Left ventricle myocardium inferior (tissue), 1 donor: Measurements from ENCODE around the gene GPR137C. TPM values are rescaled to one million over a fixed set of nuclear protein-coding genes. Genes with fewer than 3 reads are reported as not detected.

Experiments used
- DNase-seq: peaks from one replicate; pipeline ENCODE4 v3.0.0-alpha.2; 2020
- H3K27ac ChIP-seq: fragments of 200-600 bp; replicated peaks from 2 replicates; pipeline ENCODE4 v1.8.0; 2021
- H3K27me3 ChIP-seq: fragments of 200-600 bp; 2 replicates; pipeline ENCODE4 v1.8.0; 2021; ENCODE audit warnings: low read depth
- H3K36me3 ChIP-seq: fragments of 200-600 bp; 2 replicates; pipeline ENCODE4 v1.8.0; 2021
- H3K4me1 ChIP-seq: fragments of 200-600 bp; 2 replicates; pipeline ENCODE4 v1.8.0; 2021
- H3K4me3 ChIP-seq: fragments of 200-600 bp; 2 replicates; pipeline ENCODE4 v1.8.0; 2021; ENCODE audit warnings: mild to moderate bottlenecking, moderate library complexity
- H3K9me3 ChIP-seq: fragments of 200-600 bp; replicated peaks from 2 replicates; pipeline ENCODE4 v1.8.0; 2021
- intact Hi-C: fragments of 100-400 bp; cut with micrococcal nuclease; formaldehyde crosslinking; loops from one replicate; pipeline ENCODE4 v1.11.0; 2022
- long read RNA-seq: library from polyadenylated mRNA; unstranded; transcript quantifications from one replicate; pipeline ENCODE4 v2.0.0, GENCODE V29; 2021
- total RNA-seq: library from RNA; stranded (reverse); fragmentation: NEBNext Ultra II Directional; extraction: Animal tissue kit (Norgen Biotek cat#: 25700); gene quantifications from one replicate; pipeline ENCODE4 v1.2.1, GENCODE V29; 2021
- TF ChIP-seq, protein P1 (sequence below): fragments of 200-600 bp; IDR thresholded peaks from 2 replicates; pipeline ENCODE4 v1.8.0; 2021; ENCODE audit warnings: antibody characterized with exemption, mild to moderate bottlenecking, borderline replicate concordance
- donor health status: DM: no; HTN: yes; CAD: no; lungs with severe emphysema.

Gene GPR137C, protein sequence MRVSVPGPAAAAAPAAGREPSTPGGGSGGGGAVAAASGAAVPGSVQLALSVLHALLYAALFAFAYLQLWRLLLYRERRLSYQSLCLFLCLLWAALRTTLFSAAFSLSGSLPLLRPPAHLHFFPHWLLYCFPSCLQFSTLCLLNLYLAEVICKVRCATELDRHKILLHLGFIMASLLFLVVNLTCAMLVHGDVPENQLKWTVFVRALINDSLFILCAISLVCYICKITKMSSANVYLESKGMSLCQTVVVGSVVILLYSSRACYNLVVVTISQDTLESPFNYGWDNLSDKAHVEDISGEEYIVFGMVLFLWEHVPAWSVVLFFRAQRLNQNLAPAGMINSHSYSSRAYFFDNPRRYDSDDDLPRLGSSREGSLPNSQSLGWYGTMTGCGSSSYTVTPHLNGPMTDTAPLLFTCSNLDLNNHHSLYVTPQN
- 1.2 TPM for total RNA-seq
- long read RNA-seq, partial matches to known transcripts, result 0 of 1 reads
- long read RNA-seq, other reads (novel, unspliced or antisense), result 1 of 1 reads

DNA sequence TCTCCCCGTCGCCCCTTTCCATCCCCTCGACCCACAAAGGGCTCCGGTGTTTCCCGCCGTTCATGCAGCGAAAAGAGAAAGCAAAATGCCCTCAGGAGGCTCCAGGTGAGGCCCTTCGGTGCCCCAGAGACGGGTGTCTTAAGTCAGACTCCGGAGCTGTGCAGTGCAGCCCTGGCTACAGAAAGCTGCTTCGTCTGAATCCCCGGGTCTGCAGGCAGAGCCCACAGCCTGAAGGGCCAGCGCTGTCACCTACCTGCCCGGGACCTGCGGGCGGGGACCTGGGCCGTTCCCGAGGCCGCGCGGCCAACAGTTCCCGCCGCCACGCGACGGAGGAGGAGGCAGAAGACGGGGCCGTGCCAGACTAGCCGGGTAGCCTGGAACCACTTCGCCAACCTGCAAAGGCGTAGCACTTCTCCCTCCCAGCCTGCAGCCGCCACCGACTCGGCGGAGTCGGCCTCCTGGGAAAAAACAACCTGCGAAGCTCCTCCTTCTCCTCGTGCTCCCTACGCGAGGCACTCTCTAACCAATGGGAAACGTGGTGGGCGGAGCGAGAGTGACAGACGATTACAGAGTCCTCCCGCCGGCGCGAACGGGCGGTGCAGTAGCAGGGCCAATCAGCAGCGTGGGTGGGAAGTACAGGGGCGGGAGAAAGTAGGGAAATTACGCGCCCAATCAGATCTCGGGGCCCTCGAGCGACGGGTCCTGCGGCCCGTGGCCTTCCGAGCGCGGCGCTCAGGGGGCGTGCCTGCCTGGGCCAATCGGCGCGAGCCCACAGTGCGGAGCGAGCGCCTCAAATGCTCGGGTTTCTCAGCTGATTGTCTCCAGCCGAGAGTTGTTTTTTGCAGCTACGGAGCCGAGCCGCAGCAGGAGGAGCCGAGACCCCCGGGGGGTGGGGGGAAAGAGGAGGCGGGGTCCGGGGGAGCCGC lies at the start of gene GPR137C, which contains the start of gene TXNDC16:
GPR137C (plus strand) TSS at position 774 of the 926 bp plus-strand sequence. CDS start 312 bp downstream, outside the sequence.
TXNDC16 (minus strand) TSS at position 443 of the 926 bp plus-strand sequence. CDS start 8,948 bp downstream, outside the sequence.
- H3K27me3 ChIP-seq, result no peaks in the 10 kb centered on the region
- no peaks in the 10 kb centered on the region for H3K9me3 ChIP-seq
- peaks cover 40% of the 10 kb centered on the region for H3K4me1 ChIP-seq
- peak within 1 kb of the TSS; percentile 95 for H3K4me3 ChIP-seq
- intact Hi-C loops, result no loop called here
- H3K36me3 ChIP-seq, result no peaks in the 10 kb centered on the region
- H3K27ac ChIP-seq, result peak within 1 kb of the TSS; percentile 89
- TF ChIP-seq, protein P1, sequence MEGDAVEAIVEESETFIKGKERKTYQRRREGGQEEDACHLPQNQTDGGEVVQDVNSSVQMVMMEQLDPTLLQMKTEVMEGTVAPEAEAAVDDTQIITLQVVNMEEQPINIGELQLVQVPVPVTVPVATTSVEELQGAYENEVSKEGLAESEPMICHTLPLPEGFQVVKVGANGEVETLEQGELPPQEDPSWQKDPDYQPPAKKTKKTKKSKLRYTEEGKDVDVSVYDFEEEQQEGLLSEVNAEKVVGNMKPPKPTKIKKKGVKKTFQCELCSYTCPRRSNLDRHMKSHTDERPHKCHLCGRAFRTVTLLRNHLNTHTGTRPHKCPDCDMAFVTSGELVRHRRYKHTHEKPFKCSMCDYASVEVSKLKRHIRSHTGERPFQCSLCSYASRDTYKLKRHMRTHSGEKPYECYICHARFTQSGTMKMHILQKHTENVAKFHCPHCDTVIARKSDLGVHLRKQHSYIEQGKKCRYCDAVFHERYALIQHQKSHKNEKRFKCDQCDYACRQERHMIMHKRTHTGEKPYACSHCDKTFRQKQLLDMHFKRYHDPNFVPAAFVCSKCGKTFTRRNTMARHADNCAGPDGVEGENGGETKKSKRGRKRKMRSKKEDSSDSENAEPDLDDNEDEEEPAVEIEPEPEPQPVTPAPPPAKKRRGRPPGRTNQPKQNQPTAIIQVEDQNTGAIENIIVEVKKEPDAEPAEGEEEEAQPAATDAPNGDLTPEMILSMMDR, result no peak
- DNase-seq, result peak; percentile 100

DNA sequence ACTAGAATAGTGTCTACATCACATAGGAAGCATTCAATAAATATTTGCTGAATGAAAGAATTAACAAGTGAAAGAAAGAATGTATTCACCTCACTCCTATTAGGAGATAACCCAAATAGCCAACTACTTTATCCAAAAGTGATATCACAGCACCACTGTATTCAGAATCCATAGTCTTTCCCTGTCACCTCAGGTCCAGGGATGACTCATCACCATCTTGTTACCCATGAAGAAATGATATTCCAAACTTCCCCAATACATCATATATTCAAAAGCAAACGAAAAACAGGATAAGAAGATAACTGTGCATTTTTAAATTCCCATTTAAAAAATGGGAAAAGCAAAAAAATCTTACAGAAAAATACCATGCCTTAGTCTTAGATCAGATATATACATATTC lies 39.4 kb upstream of the GPR137C start:
- Histone ChIP-seq H3K27me3 (no peaks in the 10 kb centered on the region), H3K4me1 (no peaks in the 10 kb centered on the region), H3K36me3 (peaks cover 2% of the 10 kb centered on the region), H3K9me3 (no peaks in the 10 kb centered on the region), H3K27ac (no peak overlapping the region), H3K4me3 (no peak overlapping the region)
- no peak for DNase-seq
- TF ChIP-seq, protein P1, result no peak
- intact Hi-C loops, result no loop called here

DNA sequence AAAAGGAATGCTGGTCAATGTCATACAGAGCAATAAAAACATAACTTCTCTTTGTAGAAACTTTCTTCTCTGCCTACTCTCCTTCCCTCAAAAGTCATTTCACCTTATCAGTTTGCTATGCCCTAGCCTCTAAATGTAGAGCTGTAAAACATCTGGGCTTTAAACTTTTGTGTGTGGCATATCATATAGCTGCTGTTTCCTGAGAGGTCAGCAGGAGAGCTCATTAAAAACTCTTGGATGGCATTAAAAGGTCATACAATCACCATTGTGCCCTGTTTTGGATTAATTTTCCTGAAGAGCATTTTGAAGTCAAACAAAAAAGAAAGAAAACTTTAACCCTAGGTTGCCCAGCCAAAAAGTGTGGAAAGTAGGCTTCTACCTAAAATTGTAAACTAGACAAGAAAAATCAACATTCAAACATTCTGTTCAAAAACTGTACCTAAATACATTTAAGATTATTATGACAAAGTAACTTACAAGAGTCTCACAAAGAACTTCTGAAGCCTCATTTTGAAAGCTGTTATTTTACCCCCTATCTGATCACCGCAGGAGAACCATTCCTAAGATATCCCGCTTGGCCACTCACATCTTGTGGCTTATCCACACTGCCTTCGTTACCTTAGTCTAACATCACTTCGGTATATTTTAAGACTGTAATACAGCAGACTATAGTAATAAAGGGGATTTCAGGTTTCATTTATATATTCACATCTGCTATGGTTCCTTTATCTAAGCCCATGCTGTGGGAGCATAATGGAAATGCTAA lies 38.4 kb upstream of the GPR137C start:
- Histone ChIP-seq H3K9me3 (no peaks in the 10 kb centered on the region), H3K27me3 (no peaks in the 10 kb centered on the region), H3K4me3 (no peak overlapping the region), H3K27ac (no peak overlapping the region), H3K4me1 (no peaks in the 10 kb centered on the region), H3K36me3 (no peaks in the 10 kb centered on the region)
- DNase-seq, result no peak
- intact Hi-C loops, result no loop called here
- TF ChIP-seq, protein P1, result no peak

DNA sequence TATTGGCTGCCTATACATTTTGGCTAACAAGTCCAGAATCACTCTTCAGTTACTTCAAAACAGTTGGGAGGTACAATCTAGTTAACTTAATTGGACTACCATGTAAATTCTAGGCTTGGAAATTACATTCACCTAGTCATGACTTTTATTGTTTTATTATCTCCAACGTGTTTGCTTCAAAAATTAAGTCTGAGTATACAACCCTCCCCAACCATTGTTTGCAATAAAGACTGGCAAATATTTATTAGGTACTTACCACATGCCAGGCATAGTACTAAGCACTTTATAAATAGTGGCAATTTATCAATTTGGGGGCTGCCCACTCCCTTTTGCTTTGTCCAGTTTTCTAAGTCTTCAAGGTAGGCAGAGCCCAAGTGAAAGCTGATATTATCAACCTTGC lies 30.6 kb upstream of the GPR137C start:
- intact Hi-C loops, result no loop called here
- H3K27ac ChIP-seq, result no peak overlapping the region
- H3K36me3 ChIP-seq, result no peaks in the 10 kb centered on the region
- no peaks in the 10 kb centered on the region for H3K4me1 ChIP-seq
- H3K4me3 ChIP-seq, result no peak overlapping the region
- no peaks in the 10 kb centered on the region for H3K27me3 ChIP-seq
- no peak for DNase-seq
- TF ChIP-seq, protein P1, result no peak
- no peaks in the 10 kb centered on the region for H3K9me3 ChIP-seq
